NCI-H1417 treated with DMSO at 0.1 percent for 48 hours (cell line): ENCODE data around the gene TSC2.

Source experiments
- DNase-seq: peaks from one replicate; lab custom pipeline; 2025; lab: John Stamatoyannopoulos, UW

TSC2 gene

GRCh38 chr16:2071454-2072202, 23.8 kb downstream of the TSC2 start:
- DNase-seq: no peak

- DNase-seq: no peak
Measured at GRCh38 chr16:2072926-2073325, 25.1 kb downstream of the TSC2 start.

GRCh38 chr16:2074071-2074470, 26.3 kb downstream of the TSC2 start:
- no peak for DNase-seq

- no peak for DNase-seq
Measured at GRCh38 chr16:2075631-2076030, 27.8 kb downstream of the TSC2 start.

- DNase-seq: no peak
Measured at GRCh38 chr16:2076072-2076865, 28.5 kb downstream of the TSC2 start.

- DNase-seq: no peak
Measured at GRCh38 chr16:2077016-2077415, 29.2 kb downstream of the TSC2 start.

GRCh38 chr16:2077696-2078095, 29.9 kb downstream of the TSC2 start:
- no peak for DNase-seq

- no peak for DNase-seq
Measured at GRCh38 chr16:2078096-2078495, 30.3 kb downstream of the TSC2 start.

GRCh38 chr16:2078691-2079090, 30.9 kb downstream of the TSC2 start:
- DNase-seq: no peak

- DNase-seq: no peak
Measured at GRCh38 chr16:2079311-2079800, 31.6 kb downstream of the TSC2 start.

GRCh38 chr16:2079991-2080390, 32.2 kb downstream of the TSC2 start:
- DNase-seq: no peak

GRCh38 chr16:2081201-2082084, 33.7 kb downstream of the TSC2 start:
- no peak for DNase-seq

GRCh38 chr16:2082171-2082982, 34.6 kb downstream of the TSC2 start:
- DNase-seq: no peak

- no peak for DNase-seq
Measured at GRCh38 chr16:2082983-2083364, 35.2 kb downstream of the TSC2 start.

- no peak for DNase-seq
Measured at GRCh38 chr16:2083409-2083808, 35.6 kb downstream of the TSC2 start.

GRCh38 chr16:2083876-2084780, 36.3 kb downstream of the TSC2 start:
- no peak for DNase-seq

GRCh38 chr16:2084895-2085625, 37.3 kb downstream of the TSC2 start:
- no peak for DNase-seq

- DNase-seq: no peak
Measured at GRCh38 chr16:2085669-2086068, 37.9 kb downstream of the TSC2 start.

GRCh38 chr16:2086106-2086742, 38.4 kb downstream of the TSC2 start:
- DNase-seq: no peak
